ENCODE results near the gene PIH1D1.

DNA sequence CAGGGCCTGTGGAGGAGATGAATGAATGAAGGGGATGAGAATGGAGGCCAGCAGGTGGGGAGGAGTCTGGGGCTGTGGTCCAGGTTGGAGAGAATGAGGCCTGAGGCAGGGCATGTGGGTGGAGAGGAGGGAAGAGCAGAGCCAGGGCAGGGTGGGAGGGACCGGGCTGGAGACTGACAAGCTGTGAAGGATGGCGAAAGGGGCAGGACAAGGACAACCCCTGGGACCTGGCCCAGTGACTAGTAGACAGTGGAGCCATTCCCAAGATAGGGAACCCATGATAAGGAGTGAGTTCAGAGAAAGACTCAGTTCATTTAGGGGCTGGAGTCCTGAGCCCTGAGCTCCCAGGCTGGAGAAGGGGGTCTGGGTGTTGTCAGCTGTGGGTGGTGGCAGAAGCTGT lies 31.4 kb downstream of the PIH1D1 start:
- TF ChIP-seq, protein P1, sequence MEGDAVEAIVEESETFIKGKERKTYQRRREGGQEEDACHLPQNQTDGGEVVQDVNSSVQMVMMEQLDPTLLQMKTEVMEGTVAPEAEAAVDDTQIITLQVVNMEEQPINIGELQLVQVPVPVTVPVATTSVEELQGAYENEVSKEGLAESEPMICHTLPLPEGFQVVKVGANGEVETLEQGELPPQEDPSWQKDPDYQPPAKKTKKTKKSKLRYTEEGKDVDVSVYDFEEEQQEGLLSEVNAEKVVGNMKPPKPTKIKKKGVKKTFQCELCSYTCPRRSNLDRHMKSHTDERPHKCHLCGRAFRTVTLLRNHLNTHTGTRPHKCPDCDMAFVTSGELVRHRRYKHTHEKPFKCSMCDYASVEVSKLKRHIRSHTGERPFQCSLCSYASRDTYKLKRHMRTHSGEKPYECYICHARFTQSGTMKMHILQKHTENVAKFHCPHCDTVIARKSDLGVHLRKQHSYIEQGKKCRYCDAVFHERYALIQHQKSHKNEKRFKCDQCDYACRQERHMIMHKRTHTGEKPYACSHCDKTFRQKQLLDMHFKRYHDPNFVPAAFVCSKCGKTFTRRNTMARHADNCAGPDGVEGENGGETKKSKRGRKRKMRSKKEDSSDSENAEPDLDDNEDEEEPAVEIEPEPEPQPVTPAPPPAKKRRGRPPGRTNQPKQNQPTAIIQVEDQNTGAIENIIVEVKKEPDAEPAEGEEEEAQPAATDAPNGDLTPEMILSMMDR (IDR thresholded peaks at IDR 0.05): no peak
- TF ChIP-seq POLR2A (IDR thresholded peaks at IDR 0.05): no peak
